PC-9 (cell line): Measurements from ENCODE around the gene TNPO2.

Source experiments
- EZH2 ChIP-seq: fragments of 200-600 bp; sonication (generic); IDR thresholded peaks from 2 replicates; pipeline ENCODE4 v1.8.0; 2017; ENCODE audit warnings: antibody characterized with exemption, low read depth
- TF ChIP-seq, protein P1 (sequence below): fragments of 200-600 bp; sonication (generic); conservative IDR thresholded peaks from 2 replicates; pipeline ENCODE4 v1.6.1; 2017; ENCODE audit warnings: mixed run types, antibody characterized with exemption, mild to moderate bottlenecking, moderate library complexity

DNA sequence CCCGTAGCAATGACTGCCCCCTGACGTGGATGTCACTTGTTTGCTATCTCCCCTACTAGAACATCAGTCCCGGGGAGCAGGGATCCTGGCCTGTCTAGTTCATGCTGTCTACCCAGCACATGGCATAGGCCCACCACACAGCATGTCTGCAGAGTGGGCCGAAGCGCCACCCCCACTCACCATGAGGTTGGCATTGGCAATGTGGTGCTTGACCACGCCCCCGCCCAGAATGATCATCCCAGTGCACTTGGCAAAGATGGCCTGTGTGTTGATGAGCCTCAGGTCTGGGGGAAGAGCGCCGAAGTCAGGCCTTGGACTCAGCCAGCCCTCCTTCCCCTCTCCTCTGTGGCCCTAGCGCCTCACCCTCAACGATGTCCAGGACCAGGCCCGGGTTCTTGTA, 46.8 kb downstream of the TNPO2 start:
- TF ChIP-seq, protein P1, sequence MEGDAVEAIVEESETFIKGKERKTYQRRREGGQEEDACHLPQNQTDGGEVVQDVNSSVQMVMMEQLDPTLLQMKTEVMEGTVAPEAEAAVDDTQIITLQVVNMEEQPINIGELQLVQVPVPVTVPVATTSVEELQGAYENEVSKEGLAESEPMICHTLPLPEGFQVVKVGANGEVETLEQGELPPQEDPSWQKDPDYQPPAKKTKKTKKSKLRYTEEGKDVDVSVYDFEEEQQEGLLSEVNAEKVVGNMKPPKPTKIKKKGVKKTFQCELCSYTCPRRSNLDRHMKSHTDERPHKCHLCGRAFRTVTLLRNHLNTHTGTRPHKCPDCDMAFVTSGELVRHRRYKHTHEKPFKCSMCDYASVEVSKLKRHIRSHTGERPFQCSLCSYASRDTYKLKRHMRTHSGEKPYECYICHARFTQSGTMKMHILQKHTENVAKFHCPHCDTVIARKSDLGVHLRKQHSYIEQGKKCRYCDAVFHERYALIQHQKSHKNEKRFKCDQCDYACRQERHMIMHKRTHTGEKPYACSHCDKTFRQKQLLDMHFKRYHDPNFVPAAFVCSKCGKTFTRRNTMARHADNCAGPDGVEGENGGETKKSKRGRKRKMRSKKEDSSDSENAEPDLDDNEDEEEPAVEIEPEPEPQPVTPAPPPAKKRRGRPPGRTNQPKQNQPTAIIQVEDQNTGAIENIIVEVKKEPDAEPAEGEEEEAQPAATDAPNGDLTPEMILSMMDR, result no peak
- TF ChIP-seq EZH2, result no peak
